ENCODE measurements around the gene P4HA1. TPM values are rescaled to one million over a fixed set of nuclear protein-coding genes. Genes with fewer than 3 reads are reported as not detected.

The P4HA1 gene
- polyA plus RNA-seq, 1 donor from 2014 or later = 24.2 TPM

- Histone ChIP-seq H3K27ac (ENCODE audit: low read length) (peak overlapping the region; percentile 92), H2AFZ (ENCODE audit: low read depth, low read length) (peak overlapping the region; percentile 83), H3K9me2 (ENCODE audit: insufficient read depth, low read length) (no peaks in the 10 kb centered on the region), H3K27me3 (ENCODE audit: insufficient read depth, low read depth, low read length) (no peaks in the 10 kb centered on the region), H3K79me2 (replicated peaks; ENCODE audit: insufficient read depth, low read length) (peaks cover 14% of the 10 kb centered on the region), H3K4me2 (ENCODE audit: low read length) (peak overlapping the region; percentile 84), H3K9ac (ENCODE audit: low read length) (peak overlapping the region; percentile 75), H3K36me3 (ENCODE audit: insufficient read depth, low read length) (no peaks in the 10 kb centered on the region), H3K9me3 (ENCODE audit: low read length) (no peaks in the 10 kb centered on the region), H3F3A (ENCODE audit: insufficient read depth, low read length, poor library complexity, severe bottlenecking) (no peaks in the 10 kb centered on the region), H3K4me3 (ENCODE audit: low read length) (peak overlapping the region; percentile 99), H4K20me1 (ENCODE audit: insufficient read depth) (no peaks in the 10 kb centered on the region)
- TF ChIP-seq POLR2AphosphoS5 (IDR thresholded peaks at IDR 0.05) (no peak), EP300 (conservative IDR thresholded peaks at IDR 0.05; ENCODE audit: poor library complexity, severe bottlenecking) (no peak), MXI1 (conservative IDR thresholded peaks at IDR 0.05; ENCODE audit: poor library complexity, severe bottlenecking) (no peak), EZH2 (IDR thresholded peaks at IDR 0.05; ENCODE audit: borderline replicate concordance, insufficient read depth, low read length, poor library complexity, severe bottlenecking) (no peak), SMC3 (conservative IDR thresholded peaks at IDR 0.05; ENCODE audit: poor library complexity) (no peak), RAD21 (conservative IDR thresholded peaks at IDR 0.05) (no peak), TAF1 (IDR thresholded peaks at IDR 0.05; ENCODE audit: low read depth) (no peak)
- TF ChIP-seq, protein P1, sequence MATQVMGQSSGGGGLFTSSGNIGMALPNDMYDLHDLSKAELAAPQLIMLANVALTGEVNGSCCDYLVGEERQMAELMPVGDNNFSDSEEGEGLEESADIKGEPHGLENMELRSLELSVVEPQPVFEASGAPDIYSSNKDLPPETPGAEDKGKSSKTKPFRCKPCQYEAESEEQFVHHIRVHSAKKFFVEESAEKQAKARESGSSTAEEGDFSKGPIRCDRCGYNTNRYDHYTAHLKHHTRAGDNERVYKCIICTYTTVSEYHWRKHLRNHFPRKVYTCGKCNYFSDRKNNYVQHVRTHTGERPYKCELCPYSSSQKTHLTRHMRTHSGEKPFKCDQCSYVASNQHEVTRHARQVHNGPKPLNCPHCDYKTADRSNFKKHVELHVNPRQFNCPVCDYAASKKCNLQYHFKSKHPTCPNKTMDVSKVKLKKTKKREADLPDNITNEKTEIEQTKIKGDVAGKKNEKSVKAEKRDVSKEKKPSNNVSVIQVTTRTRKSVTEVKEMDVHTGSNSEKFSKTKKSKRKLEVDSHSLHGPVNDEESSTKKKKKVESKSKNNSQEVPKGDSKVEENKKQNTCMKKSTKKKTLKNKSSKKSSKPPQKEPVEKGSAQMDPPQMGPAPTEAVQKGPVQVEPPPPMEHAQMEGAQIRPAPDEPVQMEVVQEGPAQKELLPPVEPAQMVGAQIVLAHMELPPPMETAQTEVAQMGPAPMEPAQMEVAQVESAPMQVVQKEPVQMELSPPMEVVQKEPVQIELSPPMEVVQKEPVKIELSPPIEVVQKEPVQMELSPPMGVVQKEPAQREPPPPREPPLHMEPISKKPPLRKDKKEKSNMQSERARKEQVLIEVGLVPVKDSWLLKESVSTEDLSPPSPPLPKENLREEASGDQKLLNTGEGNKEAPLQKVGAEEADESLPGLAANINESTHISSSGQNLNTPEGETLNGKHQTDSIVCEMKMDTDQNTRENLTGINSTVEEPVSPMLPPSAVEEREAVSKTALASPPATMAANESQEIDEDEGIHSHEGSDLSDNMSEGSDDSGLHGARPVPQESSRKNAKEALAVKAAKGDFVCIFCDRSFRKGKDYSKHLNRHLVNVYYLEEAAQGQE (IDR thresholded peaks at IDR 0.05; ENCODE audit: borderline replicate concordance) = no peak
- TF ChIP-seq, protein P2, sequence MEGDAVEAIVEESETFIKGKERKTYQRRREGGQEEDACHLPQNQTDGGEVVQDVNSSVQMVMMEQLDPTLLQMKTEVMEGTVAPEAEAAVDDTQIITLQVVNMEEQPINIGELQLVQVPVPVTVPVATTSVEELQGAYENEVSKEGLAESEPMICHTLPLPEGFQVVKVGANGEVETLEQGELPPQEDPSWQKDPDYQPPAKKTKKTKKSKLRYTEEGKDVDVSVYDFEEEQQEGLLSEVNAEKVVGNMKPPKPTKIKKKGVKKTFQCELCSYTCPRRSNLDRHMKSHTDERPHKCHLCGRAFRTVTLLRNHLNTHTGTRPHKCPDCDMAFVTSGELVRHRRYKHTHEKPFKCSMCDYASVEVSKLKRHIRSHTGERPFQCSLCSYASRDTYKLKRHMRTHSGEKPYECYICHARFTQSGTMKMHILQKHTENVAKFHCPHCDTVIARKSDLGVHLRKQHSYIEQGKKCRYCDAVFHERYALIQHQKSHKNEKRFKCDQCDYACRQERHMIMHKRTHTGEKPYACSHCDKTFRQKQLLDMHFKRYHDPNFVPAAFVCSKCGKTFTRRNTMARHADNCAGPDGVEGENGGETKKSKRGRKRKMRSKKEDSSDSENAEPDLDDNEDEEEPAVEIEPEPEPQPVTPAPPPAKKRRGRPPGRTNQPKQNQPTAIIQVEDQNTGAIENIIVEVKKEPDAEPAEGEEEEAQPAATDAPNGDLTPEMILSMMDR (IDR thresholded peaks at IDR 0.05; ENCODE audit: poor library complexity, severe bottlenecking) = no peak
These were observed 622 bp upstream of the P4HA1 start for GRCh38 chr10:73097305-73097670.

- Histone ChIP-seq H3K4me2 (ENCODE audit: low read length) (peak overlapping the region; percentile 99), H3K36me3 (ENCODE audit: insufficient read depth, low read length) (no peaks in the 10 kb centered on the region), H3F3A (ENCODE audit: insufficient read depth, low read length, poor library complexity, severe bottlenecking) (no peaks in the 10 kb centered on the region), H3K27me3 (ENCODE audit: insufficient read depth, low read depth, low read length) (no peaks in the 10 kb centered on the region), H3K9ac (ENCODE audit: low read length) (peak overlapping the region; percentile 75), H3K79me2 (replicated peaks; ENCODE audit: insufficient read depth, low read length) (peaks cover 14% of the 10 kb centered on the region), H3K27ac (ENCODE audit: low read length) (peak overlapping the region; percentile 92), H4K20me1 (ENCODE audit: insufficient read depth) (no peaks in the 10 kb centered on the region), H3K9me3 (ENCODE audit: low read length) (no peaks in the 10 kb centered on the region), H3K4me3 (ENCODE audit: low read length) (peak overlapping the region; percentile 99), H3K9me2 (ENCODE audit: insufficient read depth, low read length) (no peaks in the 10 kb centered on the region), H2AFZ (ENCODE audit: low read depth, low read length) (peak overlapping the region; percentile 83)
- TF ChIP-seq MXI1 (conservative IDR thresholded peaks at IDR 0.05; ENCODE audit: poor library complexity, severe bottlenecking) (peak; percentile 68), POLR2AphosphoS5 (IDR thresholded peaks at IDR 0.05) (no peak), EP300 (conservative IDR thresholded peaks at IDR 0.05; ENCODE audit: poor library complexity, severe bottlenecking) (no peak)
These were observed 621 bp downstream of the P4HA1 start for GRCh38 chr10:73096041-73096448.
